ENCODE measurements around the gene MAPK12.
A peak's percentile ranks its signal among the peaks of the same experiment; 100 is the strongest.

The MAPK12 gene

GRCh38 chr22:50226875-50227165 is 34.7 kb downstream of the MAPK12 start:
- no peak for DNase-seq

DNA sequence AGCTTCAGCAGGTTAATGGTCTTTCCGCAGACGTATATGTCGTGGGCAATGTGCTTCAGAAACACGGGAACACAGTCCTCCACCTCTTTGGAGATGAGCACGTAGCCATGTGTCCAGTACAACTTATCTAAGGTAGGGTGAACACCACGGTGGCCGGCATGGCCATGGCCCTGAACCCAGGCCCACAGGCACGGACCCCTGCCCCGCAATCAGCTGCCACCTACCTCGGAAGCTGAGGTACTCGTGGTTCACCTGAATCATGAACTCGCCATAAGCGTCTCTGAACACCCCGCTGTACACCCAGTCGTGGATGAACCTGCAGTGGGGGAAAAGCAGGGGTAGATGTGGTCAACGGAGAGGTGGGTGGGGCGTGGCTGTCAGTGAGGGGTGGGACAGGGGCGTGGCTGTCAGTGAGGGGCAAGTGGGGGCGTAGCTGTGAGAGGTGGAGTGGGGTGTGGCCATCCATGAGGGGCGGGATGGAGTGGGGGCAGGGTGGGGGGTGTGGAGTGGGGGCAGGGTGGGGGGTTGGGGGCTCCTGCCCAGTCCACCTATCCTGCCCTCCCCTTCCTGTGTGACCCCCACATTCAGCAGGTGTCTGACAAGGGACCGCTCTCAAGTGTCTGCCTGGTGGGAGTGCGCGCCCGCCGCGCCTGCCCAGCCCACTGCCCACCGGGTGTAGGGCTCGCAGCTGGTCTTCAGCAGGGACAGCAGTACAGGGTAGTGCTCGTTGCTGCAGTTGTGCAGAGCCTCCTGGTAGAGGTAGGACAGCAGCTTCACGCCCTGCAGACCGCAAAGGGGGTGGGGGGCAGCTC is 35.2 kb downstream of the MAPK12 start:
- no peak for DNase-seq

GRCh38 chr22:50225200-50225969 is 36.1 kb downstream of the MAPK12 start:
- no peak for DNase-seq

GRCh38 chr22:50224071-50224470 is 37.4 kb downstream of the MAPK12 start:
- no peak for DNase-seq

DNA sequence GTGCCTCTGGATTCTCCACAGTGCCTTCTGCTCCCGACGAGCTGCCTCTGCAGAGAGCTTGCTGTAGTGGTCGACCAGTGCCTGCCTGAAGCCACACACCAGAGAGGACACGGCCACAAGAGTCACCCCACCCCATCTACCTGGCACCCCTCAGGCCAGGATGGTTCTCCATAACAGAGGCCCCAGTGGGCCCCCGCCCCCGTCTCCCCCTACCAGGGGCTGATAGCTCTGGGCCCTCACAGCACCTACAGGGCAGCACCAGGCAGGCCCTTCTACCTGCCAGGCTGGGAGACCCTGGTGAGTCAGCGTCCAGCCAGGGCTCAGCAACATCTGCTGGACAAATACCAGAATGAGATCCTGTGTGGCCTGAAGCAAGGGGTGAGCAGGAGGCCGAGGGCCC is 39.0 kb downstream of the MAPK12 start:
- DNase-seq: no peak

- no peak for DNase-seq
Observed at GRCh38 chr22:50221410-50222300, 39.8 kb downstream of the MAPK12 start.

GRCh38 chr22:50220603-50221409 is 40.7 kb downstream of the MAPK12 start:
- no peak for DNase-seq

DNA sequence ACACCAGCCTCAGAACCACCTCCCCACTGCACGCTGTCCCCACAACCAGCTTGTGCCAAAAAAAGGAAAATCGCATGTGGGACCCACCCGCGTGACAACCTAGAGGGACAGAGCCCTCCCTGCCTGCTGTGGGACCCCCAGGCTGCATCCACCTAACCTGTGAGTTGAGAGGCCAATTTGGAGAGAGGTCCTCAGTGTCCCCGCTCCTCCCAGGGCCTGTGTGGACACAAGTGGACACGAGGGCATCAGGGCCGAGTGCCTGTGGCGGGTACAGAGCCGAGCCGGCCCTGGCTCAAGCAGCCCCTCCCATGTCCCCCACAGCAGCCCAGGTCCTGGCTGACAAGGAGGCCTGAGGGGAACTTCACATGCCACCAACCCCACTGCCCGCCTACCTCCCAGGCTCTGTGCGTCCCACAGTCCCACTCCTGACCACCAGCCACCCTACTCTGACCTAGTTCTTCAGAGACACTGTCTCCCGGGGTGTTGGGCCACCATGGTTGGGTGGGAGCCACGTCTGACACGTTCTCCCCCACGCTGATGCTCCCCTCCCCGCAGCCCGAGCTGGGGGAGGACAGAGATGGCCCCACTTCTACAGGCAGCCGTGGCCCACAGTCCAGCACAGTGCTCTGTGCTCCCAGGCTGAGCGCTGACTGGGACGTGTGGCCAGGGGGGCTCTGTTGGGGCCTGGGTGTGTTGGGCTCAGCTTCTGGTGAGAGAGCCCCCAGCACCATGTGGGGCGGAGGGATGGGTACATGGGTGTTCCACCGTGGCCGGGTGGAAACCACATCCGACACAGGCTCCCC is 41.5 kb downstream of the MAPK12 start:
- DNase-seq: no peak

GRCh38 chr22:50218996-50219727 is 42.3 kb downstream of the MAPK12 start:
- peak; percentile 48 for DNase-seq

GRCh38 chr22:50218153-50218995 is 43.1 kb downstream of the MAPK12 start:
- no peak for DNase-seq

DNA sequence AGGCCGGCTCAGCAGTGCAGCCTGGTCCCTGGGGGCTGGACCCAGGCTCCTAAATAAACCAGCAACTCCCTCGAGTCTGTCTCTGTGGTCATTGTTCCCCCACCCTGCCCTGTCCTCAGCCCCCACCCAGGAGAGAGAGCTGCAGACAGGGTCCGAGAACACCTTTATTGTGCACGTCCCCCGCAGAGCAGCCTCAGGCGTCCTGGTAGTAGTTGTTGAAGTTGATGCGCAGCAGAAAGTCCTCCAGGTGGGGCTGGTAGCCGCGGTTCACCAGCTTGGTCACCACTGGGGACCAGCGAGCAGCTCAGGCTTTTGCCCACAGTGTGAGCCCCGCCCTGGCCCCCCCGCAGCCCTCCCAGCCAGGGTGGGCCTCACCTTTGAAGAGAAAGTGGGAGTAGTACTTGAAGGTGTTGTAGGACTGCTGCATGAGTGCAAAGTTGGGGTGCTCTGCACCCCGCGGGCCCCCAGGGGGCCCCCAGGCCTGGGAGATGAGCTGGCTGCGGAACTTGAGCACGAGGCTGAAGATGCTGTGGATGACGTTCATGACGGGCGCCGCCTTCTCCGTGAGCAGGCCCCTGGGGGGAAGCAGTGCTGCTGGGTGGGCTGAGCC is 43.8 kb downstream of the MAPK12 start:
- DNase-seq: no peak

DNA sequence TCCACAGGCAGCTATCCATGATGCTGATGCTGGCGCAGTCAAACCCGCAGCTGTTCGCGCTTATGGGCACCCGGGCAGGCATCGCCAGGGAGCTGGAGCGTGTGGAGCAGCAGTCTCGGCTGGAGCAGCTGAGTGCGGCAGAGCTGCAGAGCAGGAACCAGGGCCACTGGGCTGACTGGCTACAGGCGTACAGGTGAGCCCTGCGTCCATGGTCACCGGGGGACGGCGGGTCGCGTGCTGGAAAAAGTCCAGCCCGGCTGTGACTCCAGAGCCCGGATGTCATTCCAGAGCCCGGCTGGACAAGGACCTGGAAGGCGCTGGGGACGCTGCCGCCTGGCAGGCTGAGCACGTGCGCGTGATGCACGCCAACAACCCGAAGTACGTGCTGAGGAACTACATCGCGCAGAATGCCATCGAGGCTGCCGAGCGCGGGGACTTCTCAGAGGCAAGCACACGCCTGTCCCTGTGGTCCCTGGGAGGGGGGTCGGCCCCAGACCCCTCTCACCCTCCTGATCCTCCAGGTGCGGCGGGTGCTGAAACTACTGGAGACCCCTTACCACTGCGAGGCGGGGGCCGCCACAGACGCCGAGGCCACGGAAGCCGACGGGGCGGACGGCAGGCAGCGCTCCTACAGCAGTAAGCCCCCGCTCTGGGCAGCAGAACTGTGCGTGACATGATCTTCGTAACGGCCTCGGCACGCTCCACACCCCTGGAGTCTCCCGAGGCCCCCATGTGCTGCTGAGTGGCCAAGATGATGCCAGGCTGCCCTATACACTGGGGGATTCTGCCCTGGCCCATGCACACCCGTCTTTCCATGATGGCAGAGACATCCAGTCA is 44.6 kb downstream of the MAPK12 start:
- DNase-seq: no peak

DNA sequence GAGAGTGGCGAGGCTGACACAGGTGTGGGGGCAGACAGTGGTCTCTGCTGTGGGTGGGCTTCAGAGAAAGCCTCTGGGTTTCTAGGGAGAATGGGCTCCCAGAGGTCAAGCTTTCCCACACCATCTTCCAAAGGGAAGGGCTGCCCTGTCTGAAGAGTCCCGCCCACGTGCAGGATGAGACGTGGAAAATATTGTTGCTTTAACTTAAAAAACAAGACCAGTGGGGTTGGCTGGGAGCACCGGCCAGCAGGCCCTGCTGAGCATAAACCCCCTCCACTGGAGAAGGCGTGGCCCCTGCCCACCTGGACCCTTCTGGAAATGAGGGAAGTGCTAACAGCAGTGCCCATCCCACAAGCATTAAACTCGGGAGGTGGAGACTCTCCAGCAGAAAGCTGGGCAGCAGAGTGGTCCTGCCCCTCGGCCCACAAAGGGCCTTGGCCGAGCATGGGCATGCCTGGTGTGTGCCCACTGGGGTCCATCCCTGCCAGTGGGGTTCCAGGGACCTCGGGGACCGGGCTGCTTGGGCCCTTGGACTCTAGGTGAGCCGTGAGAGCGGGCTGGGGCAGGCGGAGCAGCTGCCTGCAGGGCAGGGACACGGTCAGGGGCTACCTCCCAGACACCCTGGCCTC is 45.3 kb downstream of the MAPK12 start:
- no peak for DNase-seq

DNA sequence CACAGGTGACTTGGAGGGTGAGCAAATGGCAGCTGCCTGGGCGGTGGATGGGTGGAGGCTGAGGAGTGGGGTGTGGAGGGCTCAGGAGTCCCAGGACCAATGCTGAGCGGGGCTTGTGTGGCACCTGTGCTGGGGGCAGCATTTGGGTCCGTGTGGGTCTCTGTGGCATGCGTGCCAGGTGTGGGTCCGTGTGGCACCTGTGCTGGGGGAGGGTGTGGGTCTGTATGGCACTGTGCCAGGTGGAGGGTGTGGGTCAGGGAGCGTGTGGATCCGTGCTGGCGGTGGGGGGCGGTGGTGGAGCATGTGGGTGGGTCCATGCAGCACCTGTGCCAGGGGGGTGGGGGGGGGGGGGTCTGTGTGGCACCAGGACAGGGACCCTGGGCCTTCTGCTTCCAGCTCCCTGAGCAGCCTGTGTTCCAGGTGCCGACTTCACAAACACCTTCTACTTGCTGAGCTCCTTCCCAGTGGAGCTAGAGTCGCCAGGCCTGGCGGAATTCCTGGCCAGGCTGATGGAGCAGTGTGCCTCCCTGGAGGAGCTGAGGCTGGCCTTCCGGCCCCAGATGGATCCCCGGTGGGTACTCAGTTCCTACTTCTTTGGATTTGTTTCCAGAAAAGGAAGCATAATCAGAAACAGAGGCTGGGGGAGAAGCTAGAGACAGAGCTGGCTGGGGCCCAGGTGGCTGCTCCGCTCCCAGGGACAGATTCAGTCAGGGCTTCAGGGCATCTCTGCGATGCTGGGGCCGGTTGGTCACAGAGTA is 46.0 kb downstream of the MAPK12 start:
- DNase-seq: no peak

DNA sequence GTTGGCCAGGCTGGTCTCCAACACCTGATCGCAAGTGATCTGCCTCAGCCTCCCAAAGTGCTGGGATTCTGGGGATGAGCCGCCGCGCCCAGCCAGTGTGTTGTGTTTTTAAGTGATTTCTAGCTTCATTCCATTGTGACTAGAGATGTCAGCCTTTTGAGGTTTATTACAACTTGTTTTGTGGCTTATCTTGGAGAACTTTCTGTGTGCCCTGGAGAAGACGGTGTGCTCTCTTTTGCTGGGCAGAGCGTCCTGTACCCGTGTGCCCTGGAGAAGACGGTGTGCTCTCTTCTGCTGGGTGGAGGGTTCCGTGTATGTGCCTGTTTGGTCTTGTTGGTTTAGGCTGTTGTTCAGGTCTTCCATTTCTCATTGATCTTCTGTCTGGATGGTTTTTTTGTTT is 48.2 kb downstream of the MAPK12 start:
- DNase-seq: no peak

DNA sequence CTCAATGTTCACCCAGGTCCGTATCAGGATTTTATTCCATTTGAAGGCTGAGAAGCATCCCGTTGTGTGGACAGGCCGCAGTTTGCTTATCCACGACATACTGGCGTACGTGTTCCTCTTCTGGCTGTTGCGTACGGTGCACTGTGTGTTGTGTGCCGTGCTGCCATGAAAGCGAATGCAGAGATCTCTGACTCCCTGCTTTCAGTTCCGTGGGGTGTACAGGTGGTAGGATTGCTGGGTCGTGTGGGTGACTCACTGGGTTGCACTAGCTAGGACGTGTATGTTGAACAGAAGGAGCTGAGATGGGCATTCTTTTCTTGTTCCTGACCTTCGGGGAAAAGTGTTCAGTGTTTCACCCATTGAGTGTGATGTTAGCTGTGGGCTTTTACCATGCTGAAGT is 50.3 kb downstream of the MAPK12 start:
- DNase-seq: no peak

DNA sequence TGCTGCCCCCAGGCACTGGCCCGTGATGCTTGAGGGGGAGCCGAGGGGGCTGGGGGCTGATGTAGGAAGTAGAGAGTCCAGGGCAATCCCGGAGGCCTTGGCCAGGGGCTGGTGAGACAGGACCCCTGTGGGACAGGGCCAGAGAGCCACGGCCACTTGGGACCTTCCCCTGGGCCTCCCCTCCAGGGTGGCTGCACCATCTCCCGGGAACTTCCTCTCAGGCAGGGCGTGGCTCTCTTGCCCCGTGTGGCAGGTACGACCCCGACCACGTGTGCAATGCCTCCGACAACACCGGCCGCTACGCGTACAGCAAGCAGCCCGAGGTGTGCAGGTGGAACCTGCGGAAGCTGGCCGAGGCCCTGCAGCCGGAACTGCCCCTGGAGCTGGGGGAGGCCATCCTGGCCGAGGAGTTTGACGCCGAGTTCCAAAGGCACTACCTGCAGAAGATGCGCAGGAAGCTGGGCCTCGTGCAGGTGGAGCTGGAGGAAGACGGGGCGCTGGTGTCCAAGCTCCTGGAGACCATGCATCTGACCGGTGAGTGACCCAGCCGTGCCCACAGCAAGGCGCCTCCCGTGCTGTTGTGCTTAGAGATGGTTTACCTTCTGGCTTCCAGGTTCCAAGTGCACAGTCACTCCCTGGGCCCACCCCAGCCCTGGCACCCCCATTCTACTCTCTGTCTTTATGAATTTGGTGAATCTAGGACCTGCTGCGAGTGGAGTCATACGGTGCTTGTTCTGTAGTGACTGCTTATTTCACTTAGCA is 50.9 kb downstream of the MAPK12 start:
- no peak for DNase-seq

Measured in suppressor macrophage treated with lipopolysaccharide for 4 hours (primary cell).